GM18861 (cell line): Measurements from ENCODE around the gene EEF1AKMT1.
"Not testable (repeated sequence)": the region's sequence is repeated elsewhere in the genome, so short reads cannot be mapped to it uniquely, and the experiment has no call there.

Experiments
- ATAC-seq: cut with Tn5 transposase; IDR thresholded peaks from one replicate; pipeline ENCODE4 v1.9.1; 2021; ENCODE audit not compliant: unreplicated experiment

Gene EEF1AKMT1

DNA sequence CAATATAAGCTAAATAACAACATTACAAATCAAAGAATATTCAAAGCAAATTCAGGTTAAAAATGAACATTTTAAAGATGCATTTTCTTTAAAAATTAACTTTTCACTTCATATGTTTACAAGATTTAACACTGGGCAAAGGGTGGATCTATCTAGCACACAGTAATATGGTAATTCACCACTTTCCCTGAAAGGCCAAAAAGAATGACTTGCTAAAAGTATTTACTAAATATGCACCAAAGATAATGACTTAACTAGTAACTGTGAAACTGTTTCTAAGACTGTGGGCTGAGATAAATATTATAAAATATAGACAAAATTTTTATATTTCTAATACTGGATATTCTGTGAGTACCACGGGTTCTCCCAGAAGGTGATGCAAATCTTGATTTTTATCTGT, 4.5 kb upstream of the EEF1AKMT1 start:
- ATAC-seq, result no peak

DNA sequence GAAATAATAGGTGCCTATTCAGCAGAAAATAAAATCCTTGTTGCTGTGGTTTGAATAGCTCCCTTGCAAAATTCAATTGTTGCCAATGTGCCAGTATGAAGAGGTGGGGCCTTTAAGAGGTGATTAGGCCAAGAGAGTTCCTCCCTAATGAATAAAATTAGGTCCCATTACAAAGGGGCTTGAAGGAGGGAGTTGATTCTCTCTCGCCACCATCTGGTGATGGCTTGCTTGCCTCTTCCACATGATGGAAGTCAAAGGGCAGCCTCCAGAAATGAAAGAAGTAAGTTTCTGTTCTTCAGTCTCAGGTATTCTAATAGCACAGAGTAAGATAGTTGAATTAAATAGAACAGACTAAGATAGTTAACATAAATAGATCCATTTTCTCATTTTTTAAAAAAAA, 3.0 kb upstream of the EEF1AKMT1 start:
- no peak for ATAC-seq

DNA sequence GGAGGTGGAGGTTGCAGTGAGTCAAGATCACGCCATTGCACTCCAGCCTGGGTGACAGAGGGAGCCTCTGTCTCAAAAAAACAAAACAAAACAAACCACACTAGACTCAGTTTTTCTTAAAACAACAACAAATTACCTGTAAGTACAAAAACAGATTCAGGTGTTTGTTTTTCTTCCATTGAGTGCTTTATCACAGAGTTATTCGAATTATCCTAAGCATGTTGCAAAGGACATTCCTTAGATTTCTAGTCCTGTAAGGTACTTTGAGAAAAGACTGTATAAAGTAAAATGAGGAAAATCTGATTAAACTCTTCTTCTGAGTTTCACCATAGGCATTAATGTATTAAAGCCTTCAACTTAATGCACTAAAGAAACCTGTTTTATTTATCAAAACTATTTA, 2.2 kb upstream of the EEF1AKMT1 start:
- ATAC-seq, result no peak

DNA sequence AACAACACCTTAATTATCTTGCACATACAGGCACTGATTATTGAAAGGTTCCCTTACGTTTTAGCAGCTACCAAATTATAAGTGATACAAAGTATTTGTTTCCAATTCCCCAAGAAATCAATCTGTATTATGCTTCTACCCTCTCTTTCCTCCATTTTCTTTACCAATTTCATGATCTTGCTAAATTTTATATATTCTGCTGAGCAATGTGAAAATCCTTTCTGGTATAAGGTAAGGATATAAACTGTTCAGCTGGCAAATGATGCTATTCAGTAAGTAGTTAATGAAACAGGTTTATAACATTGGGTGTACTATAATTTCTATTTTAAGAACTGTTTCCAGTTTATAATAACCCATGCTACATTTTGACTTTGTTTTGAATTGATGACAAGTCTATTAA, 985 bp upstream of the EEF1AKMT1 start:
- ATAC-seq, result no peak

DNA sequence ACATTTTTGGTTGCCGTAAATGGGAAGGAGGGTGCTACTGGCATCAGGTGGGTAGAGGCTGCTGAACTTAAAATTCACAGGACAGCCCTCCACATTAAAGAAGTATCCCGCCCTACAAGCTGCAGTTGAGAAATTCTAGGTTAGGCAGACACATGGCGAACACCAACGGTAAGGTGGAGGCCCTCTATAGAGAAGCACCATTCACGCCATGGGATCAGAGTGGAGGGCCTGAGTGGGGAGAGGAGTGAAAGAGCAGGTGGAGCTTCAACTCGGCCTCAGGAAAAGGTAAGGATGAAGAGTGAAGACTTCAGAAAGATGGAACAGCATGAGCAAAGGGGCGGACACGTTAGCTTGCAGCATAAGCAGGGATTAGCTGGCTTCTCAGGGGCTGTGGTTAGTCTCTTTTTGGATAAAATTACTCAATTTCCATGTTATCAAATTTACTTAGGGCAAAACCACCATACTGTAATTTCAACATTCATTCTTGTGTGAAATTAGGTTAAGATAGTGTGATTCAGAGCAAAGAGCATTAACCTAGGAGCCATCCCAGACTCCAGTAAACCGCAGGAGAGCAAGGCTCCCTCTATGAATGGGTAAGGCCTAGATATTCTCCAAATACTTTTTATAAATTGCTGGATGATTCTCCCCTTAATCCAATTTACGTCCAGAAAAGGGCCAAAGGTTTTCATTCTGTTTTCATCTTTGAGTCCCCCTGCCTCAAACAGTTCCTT, 1.2 kb downstream of the EEF1AKMT1 start:
- no peak for ATAC-seq

GRCh38 chr13:20769834-20770233, 3.9 kb downstream of the EEF1AKMT1 start:
- ATAC-seq, result no peak

- no peak for ATAC-seq
Measured at GRCh38 chr13:20769091-20769490, 4.7 kb downstream of the EEF1AKMT1 start.

DNA sequence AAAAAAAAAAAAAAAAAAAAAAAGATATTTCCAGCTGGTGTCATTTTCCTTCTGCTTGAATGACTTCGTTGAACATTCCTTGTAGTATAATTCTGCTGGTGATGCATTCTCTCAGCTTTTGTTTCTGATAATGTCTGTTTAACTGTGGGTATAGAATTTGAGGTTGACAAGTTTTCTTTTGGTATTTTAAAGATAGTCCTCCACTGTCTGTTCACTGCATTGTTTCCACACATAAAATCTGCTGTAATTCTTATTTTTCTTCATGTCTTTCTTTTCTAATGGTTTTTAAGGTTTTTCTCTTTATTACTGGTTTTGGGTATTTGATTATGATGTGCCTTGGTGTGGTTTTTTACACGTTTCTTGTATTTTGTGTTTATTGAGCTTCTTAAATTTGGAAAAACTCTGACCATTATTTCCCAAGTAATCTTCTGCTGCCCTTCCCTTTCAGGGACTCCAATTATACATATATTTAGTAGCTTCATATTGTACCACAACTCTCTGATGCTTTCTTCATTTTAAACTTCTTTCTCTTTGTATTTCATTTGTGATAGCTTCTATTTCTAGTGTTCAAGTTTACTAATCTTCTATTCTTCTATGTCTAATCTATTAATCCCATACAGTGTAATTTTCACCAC, 6.3 kb downstream of the EEF1AKMT1 start:
- no peak for ATAC-seq

DNA sequence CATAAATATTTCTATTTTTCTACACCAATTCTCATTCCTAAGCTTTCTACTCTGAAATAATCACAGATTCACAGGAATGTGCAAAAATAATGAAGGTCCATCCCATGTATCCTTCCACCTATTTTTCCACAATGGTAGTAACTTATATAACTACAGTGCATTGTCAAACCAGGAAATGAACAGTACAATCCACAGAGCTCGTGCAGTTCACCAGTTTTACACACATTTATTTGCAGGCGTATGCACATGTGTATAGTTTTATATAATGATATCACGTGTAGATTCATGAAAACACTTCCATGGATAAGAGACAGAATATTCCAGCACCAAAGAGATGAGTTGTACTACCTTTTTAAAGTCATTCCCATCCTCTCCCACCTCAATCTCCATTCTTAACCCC, 12.9 kb downstream of the EEF1AKMT1 start:
- no peak for ATAC-seq

DNA sequence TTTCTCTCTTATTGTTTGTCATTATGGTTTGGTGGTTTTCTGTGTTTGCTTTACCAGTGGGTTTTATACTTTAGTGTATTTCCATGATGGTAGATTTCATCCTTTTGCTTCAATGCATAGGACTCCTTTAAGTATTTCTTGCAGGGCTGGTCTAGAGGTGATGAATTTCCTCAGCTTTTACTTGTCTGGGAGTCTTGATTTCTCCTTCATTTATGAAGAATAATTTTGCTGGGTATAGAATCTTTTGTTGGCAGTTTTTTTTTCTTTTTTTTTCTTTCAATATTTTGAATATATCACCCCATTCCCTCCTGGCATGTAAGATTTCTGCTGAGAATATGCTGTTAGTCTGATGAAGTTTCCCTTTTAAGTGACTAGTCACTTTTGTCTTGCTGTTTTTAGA, 19.8 kb downstream of the EEF1AKMT1 start:
- ATAC-seq, result no peak

- no peak for ATAC-seq
Measured at GRCh38 chr13:20749377-20749776, 24.4 kb downstream of the EEF1AKMT1 start.

DNA sequence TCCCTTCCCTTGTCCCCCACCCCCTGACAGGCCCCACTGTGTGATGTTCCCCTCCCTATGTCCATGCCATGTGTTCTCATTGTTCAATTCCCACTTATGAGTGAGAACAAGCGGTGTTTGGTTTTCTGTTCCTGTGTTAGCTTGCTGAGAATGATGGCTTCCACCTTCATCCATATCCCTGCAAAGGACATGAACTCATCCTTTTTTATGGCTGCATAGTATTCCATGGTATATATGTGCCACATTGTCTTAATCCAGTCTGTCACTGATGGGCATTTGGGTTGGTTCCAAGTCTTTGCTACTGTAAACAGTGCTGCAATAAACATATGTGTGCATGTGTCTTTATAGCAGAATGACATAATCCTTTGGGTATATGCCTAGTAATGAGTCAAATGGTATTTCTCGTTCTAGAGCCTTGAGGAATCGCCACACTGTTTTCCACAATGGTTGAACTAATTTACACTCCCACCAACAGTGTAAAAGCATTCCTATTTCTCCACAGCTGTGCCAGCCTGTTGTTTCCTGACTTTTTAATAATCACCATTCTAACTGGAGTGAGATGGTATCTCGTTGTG, 29.8 kb downstream of the EEF1AKMT1 start:
- not testable (repeated sequence) for ATAC-seq

DNA sequence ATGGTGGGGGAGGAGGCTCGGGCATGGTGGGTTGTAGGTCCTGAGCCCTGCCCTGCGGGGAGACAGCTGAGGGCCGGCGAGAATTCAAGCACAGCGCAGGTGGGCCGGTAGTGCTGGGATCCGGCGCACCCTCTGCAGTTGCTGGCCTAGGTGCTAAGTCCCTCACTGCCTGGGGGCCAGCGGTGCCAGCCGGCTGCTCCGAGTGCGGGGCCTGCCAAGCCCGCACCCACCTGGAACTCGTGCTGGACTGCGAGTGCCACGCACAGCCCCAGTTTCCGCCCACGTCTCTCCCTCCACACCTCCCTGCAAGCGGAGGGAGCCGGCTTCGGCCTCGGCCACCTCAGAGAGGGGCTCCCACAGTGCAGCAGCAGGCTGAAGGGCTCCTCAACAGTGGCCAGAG, 33.7 kb downstream of the EEF1AKMT1 start:
- ATAC-seq, result no peak

- no peak for ATAC-seq
Measured at GRCh38 chr13:20738616-20739015, 35.1 kb downstream of the EEF1AKMT1 start.

GRCh38 chr13:20729633-20730585, 43.9 kb downstream of the EEF1AKMT1 start:
- ATAC-seq, result no peak

DNA sequence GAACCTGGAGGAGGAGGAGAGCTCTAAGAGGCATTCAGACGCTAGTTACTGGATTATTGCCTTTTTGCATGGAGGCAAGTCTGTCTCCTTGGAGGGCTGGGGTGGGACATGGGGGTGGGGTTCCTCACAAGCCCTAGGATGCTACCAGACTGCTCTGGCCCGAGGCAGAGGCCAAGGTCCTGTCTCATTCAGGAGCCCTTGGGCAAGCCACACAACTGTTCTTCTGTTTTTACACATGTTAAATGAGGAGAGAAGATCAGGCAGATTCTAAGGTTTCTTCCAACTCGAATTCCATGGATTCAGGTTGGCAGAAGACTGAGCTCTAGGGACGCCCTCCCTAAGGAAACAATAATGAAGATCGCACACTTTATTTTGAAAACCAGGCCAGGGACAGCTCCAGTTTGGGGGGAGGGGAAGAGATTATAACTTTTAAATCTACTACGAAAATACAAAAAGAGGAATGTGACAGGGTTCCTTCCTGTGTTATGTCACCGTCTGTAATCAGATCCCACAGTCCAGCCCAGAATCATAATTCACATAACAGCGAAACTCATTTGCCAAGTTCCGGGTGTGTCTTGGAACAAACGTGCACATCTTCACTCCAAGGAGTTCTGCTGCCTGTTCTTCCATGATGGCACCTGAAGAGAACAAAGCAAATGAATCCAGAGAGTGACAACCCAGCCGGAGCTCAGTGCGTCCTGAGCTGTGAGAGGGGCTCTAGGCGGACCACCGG, 45.0 kb downstream of the EEF1AKMT1 start:
- ATAC-seq, result no peak

GRCh38 chr13:20727856-20728255, 45.9 kb downstream of the EEF1AKMT1 start:
- ATAC-seq, result no peak

DNA sequence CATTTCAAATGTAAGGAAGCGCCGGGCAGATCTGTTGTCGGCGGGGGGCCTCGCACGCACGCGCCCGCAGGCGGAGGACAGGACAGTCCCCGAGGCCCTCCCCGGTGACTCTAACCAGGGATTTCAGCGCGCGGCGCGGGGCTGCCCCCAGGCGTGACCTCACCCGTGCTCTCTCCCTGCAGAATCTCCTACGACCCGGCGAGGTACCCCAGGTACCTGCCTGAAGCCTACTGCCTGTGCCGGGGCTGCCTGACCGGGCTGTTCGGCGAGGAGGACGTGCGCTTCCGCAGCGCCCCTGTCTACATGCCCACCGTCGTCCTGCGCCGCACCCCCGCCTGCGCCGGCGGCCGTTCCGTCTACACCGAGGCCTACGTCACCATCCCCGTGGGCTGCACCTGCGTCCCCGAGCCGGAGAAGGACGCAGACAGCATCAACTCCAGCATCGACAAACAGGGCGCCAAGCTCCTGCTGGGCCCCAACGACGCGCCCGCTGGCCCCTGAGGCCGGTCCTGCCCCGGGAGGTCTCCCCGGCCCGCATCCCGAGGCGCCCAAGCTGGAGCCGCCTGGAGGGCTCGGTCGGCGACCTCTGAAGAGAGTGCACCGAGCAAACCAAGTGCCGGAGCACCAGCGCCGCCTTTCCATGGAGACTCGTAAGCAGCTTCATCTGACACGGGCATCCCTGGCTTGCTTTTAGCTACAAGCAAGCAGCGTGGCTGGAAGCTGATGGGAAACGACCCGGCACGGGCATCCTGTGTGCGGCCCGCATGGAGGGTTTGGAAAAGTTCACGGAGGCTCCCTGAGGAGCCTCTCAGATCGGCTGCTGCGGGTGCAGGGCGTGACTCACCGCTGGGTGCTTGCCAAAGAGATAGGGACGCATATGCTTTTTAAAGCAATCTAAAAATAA, 52.1 kb downstream of the EEF1AKMT1 start:
- no peak for ATAC-seq

GRCh38 chr13:20721058-20721453, 52.7 kb downstream of the EEF1AKMT1 start:
- no peak for ATAC-seq

DNA sequence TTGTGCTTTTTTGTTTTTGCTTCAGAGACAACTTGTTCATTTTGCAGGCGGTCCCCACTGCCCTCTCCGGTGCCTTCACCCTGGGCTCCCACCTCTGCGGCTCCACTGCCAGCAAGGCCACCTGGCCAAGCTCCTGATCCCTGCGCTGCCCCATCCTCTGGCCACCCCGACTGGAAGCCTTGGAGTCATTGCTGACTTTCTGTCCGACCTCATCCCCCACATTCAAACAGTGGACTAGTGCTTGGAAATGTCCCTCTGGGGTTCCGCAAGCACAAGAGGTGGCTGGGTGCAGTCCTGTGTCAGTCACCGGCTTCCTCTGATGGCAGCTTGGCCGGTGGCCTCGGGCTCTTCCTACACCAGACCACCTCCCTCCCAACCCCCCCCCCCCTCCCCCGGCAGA, 53.3 kb downstream of the EEF1AKMT1 start:
- ATAC-seq, result no peak
